T-helper 22 cell (primary cell): ENCODE results near the gene ERC1.

ENCODE experiments used
- DNase-seq: peaks from one replicate; pipeline ENCODE4 v3.0.0-alpha.2; 2020; ENCODE audit warnings: low read depth

Gene ERC1

DNA sequence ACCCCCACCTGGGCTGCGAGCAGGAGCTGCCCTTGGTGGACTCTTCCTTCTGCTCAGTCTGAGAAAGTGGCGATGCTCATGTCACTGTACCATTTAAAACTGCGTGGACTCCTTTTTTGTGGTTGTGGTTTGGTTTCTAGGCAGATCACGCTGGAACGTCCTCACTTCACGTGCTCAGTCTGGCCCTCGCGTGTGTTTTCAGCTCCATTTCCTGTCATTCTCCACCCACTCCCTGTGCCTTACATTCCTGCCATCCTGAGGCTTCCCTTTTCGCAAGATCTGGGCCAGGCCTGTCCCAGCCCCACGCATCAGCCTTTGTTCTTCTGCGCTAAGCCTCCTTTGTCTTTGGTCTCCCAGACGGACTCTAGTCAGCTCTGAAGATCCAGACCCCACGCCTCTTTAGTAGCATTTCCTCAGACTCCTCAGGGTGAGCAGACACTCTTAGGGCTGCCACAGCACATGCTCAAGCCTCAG lies 497.9 kb downstream of the ERC1 start:
- DNase-seq = no peak

DNA sequence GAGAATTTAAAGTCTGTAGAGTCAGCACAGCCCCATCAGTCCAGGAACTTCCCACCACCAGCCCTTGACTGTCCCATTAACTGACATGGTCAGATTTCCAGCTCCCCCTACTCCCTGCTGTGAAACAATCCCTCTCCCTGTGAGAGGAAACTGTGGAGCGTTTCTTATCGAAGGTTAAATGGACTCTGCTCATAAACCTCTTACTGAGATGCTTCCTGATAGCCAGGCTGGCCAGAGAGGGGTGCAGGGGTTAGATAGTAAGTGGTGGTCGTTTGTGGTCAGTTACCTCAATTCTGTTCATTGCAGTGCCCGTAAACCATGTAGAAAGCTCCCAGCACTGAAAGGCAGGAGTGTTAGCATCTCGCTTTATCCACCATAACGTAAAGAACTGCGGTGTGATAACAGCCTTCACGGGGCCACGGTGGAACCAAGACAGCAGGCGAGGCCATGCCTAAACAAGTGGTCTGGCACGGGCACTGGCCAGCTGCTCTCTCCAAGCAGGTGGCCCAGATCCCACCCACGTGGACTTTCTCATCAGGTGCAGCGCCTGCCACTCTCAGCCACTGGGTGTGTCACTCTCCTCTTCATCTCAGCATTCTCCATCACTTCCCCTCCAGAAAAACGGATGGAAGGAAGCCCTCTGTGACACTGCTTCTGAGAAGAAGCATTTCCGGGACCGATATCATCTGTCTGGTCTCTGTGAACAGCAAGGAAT lies 501.1 kb downstream of the ERC1 start:
- DNase-seq = no peak

GRCh38 chr12:1493781-1494565 lies 502.9 kb downstream of the ERC1 start:
- no peak for DNase-seq

DNA sequence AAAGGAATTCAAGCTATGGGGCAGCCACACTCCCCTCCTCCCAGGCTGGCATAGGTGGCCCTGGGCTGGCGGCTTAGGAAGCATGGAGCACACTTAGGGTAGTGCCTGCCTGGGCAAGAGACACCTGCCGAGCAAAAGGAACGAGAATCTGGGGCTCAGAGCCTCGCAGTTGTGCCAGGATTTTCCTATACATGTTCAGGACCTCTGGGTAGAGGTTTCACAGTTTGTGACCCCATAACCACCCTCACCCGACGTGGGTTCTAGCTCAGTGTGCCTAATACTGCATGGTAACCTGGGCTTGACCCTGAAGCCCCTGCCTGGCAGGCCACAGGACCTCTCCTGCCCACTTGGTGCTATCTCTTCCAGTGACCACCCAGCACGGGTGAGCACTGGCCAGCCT lies 503.8 kb downstream of the ERC1 start:
- DNase-seq = no peak

DNA sequence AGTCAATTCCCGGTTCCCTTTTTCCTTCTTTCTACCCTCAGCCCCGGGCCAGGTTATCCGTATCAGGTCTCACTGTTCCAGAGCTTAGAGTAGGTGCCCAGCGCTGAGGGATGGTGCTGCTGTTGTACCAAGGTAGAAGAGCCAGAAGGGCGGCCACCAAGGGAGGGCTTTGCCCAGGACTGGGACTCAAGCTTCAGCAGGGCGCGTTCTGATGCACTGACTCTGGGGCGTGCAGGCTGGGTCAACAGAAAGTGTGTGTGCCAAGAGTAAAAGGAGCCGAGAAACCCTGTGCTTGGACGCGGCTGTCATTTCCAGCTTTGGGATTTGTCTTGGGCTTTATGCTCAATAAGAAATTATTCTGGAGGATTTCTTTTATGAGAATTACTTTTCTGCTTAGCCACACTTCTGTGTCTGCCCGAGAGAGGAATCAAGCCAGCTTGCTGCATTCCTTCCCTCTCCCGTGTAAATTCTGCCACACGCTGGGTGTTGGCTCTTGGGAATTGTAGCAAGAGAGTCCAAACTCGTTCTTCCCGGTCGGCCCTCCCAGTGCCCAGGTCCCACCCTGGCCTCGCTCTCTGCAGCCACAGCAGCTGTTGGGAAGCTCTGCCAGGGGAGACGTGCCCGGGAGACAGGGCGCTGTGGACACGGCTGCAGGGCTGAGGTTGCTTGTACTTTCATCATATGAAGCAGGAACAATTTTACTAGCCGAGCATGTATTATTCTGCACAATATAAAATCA lies 505.3 kb downstream of the ERC1 start:
- no peak for DNase-seq

DNA sequence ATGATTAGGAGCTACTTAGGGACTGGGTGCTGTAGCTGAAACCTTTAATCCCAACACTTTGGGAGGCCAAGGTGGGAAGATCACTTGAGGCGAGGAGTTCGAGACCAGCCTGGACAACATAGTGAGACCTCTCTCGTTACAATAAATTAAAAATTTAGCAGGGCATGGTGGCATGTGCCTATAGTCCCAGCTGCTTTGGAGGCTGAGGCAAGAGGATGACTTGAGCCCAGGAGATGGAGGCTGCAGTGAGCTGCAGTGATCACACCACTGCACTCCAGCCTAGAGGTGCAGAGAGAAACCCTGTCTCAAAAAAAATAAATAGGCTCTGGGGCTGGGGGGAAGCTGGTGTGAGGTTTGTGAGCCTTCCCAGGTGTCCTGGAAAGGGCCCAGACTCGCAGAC lies 506.1 kb downstream of the ERC1 start:
- no peak for DNase-seq

DNA sequence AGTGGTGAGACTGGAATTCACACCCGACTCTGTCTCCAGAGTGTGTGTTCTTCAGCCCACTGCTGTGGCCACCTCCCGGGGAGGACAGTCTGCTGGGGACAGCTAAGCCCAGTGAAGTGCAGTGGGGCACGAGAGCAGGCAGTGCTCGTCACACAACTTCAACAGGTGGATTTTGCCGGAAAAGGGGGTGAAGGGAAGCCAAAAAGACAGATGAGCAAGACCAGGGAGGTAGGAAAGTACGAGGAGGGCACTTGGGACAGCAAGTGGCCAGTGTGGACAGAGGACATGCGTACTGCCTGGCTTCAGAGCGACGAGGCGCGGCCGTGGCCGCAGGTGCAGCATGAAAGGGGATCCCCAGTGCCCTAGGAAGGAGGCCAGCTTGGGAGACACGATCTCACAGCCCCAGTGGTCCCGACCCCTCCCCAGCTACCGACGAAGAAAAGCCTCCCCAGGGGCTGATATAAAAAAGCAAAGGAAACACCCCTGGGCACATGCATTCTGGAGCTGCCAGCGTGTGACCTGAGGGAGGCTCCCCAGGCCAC lies 507.2 kb downstream of the ERC1 start:
- DNase-seq = no peak

- no peak for DNase-seq
These were observed 508.3 kb downstream of the ERC1 start for GRCh38 chr12:1499351-1499750.

DNA sequence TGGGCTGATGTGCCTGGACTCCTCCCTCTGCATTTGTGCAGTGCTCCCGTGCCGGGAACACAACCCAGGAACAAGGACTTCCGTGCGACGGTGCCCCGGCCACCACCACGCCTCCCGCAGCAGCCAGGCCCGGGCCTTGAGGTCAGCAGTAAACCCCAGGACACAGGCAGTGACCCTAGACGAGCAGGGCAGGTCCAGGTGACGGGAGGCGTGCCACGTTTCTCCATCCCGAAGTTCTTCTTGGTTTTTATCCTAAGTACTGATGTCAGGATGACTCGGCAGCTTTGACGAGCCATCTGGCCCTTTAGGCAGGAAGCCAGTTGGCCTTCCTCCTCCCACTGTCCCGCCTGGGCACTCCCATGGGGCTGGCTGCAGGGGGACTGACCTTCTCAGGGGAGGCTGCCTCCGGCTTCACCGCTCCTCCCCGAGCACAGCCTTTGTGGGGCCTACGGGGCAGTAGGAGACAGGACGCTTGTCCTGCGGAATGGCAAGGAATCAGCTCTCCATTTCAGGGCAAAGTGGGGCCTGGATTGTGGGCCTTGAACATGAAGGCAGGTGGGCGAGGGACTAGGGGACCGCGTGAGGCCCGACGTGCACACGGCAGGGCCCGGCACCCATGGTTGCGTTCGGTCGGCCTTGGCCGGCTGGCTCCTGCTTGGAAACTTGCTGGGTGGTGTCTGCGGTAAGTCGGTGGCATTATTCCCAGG lies 509.2 kb downstream of the ERC1 start:
- no peak for DNase-seq

DNA sequence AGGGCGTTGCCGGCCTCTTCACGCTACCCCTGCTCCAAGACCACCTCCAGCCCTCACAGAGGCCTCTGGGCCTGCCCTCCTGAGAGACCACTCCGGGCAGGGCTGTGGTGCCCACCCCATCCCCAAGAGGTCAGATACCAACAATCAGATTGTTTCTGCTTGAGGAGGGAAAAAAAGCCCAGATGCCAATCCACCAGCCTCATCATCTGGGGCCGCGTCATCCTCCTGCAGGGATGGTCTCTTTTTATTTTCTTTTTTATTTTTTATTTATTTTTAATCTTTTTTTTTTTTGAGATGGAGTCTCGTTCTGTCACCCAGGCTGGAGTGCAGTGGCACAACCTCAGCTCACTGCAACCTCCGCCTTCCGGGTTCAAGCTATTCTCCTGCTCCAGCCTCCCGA lies 510.0 kb downstream of the ERC1 start:
- DNase-seq = no peak

DNA sequence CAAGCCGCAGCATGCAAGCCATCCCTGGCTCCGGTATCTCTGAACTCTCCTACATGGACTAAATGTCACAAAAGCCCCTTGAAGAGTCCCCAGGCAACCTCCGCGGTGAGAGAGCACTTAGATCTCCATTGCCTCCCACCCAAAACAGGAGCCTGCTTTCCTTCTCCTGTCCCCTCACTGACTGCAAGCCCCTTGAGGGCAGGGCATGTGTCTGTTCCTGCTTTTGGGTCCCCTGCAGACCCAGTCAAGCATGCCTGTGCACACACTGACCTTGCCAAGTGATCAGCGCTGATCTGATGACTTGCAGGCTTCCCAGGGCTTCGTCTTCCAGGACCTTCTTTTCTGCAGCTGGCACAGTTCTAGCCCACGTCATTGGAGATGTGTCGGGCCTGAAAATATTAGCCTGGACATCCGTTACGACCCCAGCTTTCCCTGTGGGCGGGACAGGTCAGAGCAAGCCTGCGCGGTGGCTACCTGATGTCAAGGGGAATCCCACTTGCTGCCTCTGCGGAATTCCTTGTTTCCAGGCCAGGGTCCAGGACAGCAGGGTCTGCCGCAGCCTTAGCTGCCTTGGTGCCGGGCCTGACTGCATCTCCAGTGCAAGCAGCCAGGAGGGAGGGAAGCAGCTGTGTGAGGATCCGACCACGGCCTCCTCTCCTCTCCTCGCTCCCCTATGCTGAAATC lies 510.8 kb downstream of the ERC1 start:
- no peak for DNase-seq

GRCh38 chr12:1502379-1502720 lies 511.3 kb downstream of the ERC1 start:
- no peak for DNase-seq

- no peak for DNase-seq
These were observed 511.8 kb downstream of the ERC1 start for GRCh38 chr12:1502831-1503230.

DNA sequence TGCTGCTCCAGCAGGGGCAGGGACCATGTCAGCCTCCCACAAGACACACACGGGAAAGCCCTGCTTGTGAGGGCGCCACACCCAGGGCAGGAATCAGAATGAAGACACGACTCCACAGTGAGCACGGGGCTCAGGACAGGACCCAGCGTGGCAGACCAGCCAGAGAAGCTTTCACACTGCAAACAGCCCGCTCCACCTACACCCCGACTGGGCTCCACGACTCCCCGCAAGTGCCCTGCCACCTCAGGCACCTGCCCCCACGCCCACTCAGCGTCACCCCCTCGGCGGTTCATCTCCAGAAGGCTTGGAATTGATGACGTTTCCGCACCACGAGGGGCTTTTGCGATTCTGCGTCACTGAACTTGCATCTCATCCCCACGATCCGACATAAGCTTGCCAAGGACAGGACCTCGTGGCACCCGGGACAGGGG lies 512.3 kb downstream of the ERC1 start:
- no peak for DNase-seq

GRCh38 chr12:1504304-1504894 lies 513.4 kb downstream of the ERC1 start:
- no peak for DNase-seq

DNA sequence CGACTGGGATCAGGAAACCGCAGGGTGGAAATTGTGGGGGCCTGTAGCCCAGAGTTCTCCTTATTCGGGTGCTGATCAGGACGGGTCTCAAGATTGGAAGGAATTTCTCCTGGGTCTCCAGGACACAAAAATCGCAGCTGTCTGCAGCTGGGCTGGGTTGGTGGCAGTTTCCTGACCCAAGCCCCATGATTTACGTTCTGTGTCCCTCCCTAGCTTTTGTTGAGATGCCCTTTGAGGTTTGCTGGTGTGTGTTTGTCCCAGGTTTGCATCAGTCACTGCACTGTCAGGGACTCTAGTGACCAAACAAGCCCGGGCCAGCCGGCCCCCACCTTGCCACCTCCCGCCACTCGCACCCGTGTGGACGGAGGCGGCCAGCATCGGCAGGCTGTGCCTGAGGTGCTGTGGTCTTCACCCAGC lies 513.9 kb downstream of the ERC1 start:
- no peak for DNase-seq

- no peak for DNase-seq
These were observed 514.6 kb downstream of the ERC1 start for GRCh38 chr12:1505576-1505975.

- DNase-seq = no peak
These were observed 516.3 kb downstream of the ERC1 start for GRCh38 chr12:1507308-1507707.

- no peak for DNase-seq
These were observed 518.5 kb downstream of the ERC1 start for GRCh38 chr12:1509413-1510052.

- no peak for DNase-seq
These were observed 519.2 kb downstream of the ERC1 start for GRCh38 chr12:1510056-1510812.
